ENCODE results near the gene NAA60. TPM values are rescaled to one million over a fixed set of nuclear protein-coding genes. Genes with fewer than 3 reads are reported as not detected.
A peak's percentile ranks its signal among the peaks of the same experiment; 100 is the strongest.

The NAA60 gene
- total and polyA plus RNA-seq, 2 of the 13 experiments (the other 11 are each of a cell fraction or from before 2014, with no cell fraction given): 14.7 to 32.0 TPM

- TF ChIP-seq EP300 (IDR thresholded peaks at IDR 0.05; ENCODE audit: low read depth in 2 of 2, low read length in 2 of 2): 0 out of 4 replicates have a peak, but pooled peaks of 1 of the 2 experiments have one; percentile 11
- TF ChIP-seq EP300 (CRISPR knock-in tag; IDR thresholded peaks at IDR 0.05; ENCODE audit: borderline replicate concordance): no peak
- no peak for TF ChIP-seq EED (CRISPR knock-in tag; IDR thresholded peaks at IDR 0.05)
- TF ChIP-seq RFXANK (CRISPR knock-in tag; IDR thresholded peaks at IDR 0.05): no peak
- no peak for TF ChIP-seq KDM2A (CRISPR knock-in tag; IDR thresholded peaks at IDR 0.05; ENCODE audit: borderline replicate concordance, low read depth)
- no peak for TF ChIP-seq SRSF1 (optimal IDR thresholded peaks at IDR 0.05; ENCODE audit: low read depth, low read length)
- TF ChIP-seq SOX6 (IDR thresholded peaks at IDR 0.05): no peak
- peak; percentile 47; the same call in 1 of the 2 replicates for TF ChIP-seq SOX6 (CRISPR knock-in tag; IDR thresholded peaks at IDR 0.05)
- no peak for TF ChIP-seq ZNF414 (CRISPR knock-in tag; IDR thresholded peaks at IDR 0.05)
- TF ChIP-seq ZNF720 (CRISPR knock-in tag; IDR thresholded peaks at IDR 0.05): no peak
- peak; percentile 50; the same call in 1 of the 2 replicates for TF ChIP-seq SOX5 (CRISPR knock-in tag; IDR thresholded peaks at IDR 0.05; ENCODE audit: borderline replicate concordance)
- no peak for TF ChIP-seq SMAD3 (CRISPR knock-in tag; IDR thresholded peaks at IDR 0.05)
- TF ChIP-seq SMYD3 (CRISPR knock-in tag; IDR thresholded peaks at IDR 0.05): no peak
- TF ChIP-seq XRCC5 (optimal IDR thresholded peaks at IDR 0.05; ENCODE audit: low read length): no peak
- TF ChIP-seq YEATS2 (CRISPR knock-in tag; IDR thresholded peaks at IDR 0.05; ENCODE audit: borderline replicate concordance): no peak
- no peak for TF ChIP-seq ATRX (CRISPR knock-in tag; IDR thresholded peaks at IDR 0.05; ENCODE audit: borderline replicate concordance)
- TF ChIP-seq ZNF547 (CRISPR knock-in tag; IDR thresholded peaks at IDR 0.05): no peak
- no peak for TF ChIP-seq ZSCAN29 (CRISPR knock-in tag; conservative IDR thresholded peaks at IDR 0.05)
- no peak for TF ChIP-seq ZMYM3 (CRISPR knock-in tag; IDR thresholded peaks at IDR 0.05)
- TF ChIP-seq MIER2 (CRISPR knock-in tag; IDR thresholded peaks at IDR 0.05): no peak
- no peak for TF ChIP-seq ZMAT3 (CRISPR knock-in tag; conservative IDR thresholded peaks at IDR 0.05)
- no peak for TF ChIP-seq SPEN (CRISPR knock-in tag; IDR thresholded peaks at IDR 0.05; ENCODE audit: low read depth)
- TF ChIP-seq ZSCAN5A (CRISPR knock-in tag; IDR thresholded peaks at IDR 0.05; ENCODE audit: borderline replicate concordance): no peak
- TF ChIP-seq CTCF (CRISPR knock-in tag; IDR thresholded peaks at IDR 0.05): peak; percentile 38
- no peak for TF ChIP-seq SNRNP70 (IDR thresholded peaks at IDR 0.05; ENCODE audit: low read depth, low read length)
- no peak for TF ChIP-seq CEBPZ (IDR thresholded peaks at IDR 0.05; ENCODE audit: low read length)
These were observed 11.2 kb downstream of the NAA60 start (continued) for GRCh38 chr16:3454631-3455147.
